ENCODE measurements around the gene C10orf105.

C10orf105 gene

DNA sequence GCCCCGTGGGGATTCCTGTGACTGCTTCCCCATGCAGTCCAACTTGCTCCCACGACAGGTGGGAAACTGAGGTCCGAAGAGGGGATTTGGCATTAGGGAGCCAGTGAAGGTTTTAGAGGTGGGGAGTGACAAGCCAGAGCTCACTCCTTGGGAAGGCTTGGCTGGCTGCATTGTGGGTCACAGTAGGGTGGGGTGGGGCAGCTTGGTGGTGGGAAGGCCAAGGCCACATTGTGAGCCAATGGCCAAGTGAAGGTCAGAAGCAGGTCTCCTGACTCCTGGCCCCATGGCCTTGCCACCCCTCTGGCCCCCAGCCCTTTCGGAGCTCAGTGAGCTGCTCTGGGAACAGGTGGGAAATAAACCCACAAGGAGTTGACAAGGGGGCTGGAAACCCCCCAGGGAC lies 2.5 kb downstream of the C10orf105 start:
- Histone ChIP-seq H3K27ac (ENCODE audit: extremely low read depth, low read depth, low read length) (no peak overlapping the region), H3K4me1 (ENCODE audit: control insufficient read depth, insufficient read depth, low read length) (no peaks in the 10 kb centered on the region), H3K36me3 (ENCODE audit: control insufficient read depth in 2 of 2, insufficient read depth in 1 of 2, low read length in 2 of 2) (no peaks in the 10 kb centered on the region), H3K4me3 (ENCODE audit: low read depth, low read length) (no peak overlapping the region), H3K9me3 (ENCODE audit: control insufficient read depth, insufficient read depth, low read depth, low read length) (no peaks in the 10 kb centered on the region)
- TF ChIP-seq, protein P1, sequence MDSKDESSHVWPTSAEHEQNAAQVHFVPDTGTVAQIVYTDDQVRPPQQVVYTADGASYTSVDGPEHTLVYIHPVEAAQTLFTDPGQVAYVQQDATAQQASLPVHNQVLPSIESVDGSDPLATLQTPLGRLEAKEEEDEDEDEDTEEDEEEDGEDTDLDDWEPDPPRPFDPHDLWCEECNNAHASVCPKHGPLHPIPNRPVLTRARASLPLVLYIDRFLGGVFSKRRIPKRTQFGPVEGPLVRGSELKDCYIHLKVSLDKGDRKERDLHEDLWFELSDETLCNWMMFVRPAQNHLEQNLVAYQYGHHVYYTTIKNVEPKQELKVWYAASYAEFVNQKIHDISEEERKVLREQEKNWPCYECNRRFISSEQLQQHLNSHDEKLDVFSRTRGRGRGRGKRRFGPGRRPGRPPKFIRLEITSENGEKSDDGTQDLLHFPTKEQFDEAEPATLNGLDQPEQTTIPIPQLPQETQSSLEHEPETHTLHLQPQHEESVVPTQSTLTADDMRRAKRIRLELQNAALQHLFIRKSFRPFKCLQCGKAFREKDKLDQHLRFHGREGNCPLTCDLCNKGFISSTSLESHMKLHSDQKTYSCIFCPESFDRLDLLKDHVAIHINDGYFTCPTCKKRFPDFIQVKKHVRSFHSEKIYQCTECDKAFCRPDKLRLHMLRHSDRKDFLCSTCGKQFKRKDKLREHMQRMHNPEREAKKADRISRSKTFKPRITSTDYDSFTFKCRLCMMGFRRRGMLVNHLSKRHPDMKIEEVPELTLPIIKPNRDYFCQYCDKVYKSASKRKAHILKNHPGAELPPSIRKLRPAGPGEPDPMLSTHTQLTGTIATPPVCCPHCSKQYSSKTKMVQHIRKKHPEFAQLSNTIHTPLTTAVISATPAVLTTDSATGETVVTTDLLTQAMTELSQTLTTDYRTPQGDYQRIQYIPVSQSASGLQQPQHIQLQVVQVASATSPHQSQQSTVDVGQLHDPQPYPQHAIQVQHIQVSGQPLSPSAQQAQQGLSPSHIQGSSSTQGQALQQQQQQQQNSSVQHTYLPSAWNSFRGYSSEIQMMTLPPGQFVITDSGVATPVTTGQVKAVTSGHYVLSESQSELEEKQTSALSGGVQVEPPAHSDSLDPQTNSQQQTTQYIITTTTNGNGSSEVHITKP (tag by site-specific recombination; IDR thresholded peaks at IDR 0.05): no peak
- no peak for TF ChIP-seq ZNF549 (tag by site-specific recombination; IDR thresholded peaks at IDR 0.05)
- no peak for TF ChIP-seq ZNF677 (tag by site-specific recombination; IDR thresholded peaks at IDR 0.05)
- TF ChIP-seq ZNF16 (tag by site-specific recombination; IDR thresholded peaks at IDR 0.05; ENCODE audit: low read depth): peak; percentile 64; the same call in 1 of the 2 replicates
- no peak for TF ChIP-seq ZNF629 (tag by site-specific recombination; IDR thresholded peaks at IDR 0.05)
- CTCF ChIA-PET: interaction anchor here (0.9 to 1.2 kb wide), 3 partner anchors 9 to 231 kb away, joined by 3 to 5 read pairs (median 4); no protein-coding TSS in a partner anchor
- POLR2A ChIA-PET: no interaction called here

GRCh38 chr10:71716426-71716825 lies 3.2 kb downstream of the C10orf105 start:
- ChIA-PET POLR2A (no interaction called here), CTCF (interaction anchor here (0.6 to 1.5 kb wide), 7 partner anchors 8 to 402 kb away, joined by 3 to 6 read pairs (median 3); no protein-coding TSS in a partner anchor)
- Histone ChIP-seq H3K4me3 (ENCODE audit: low read depth, low read length) (no peak overlapping the region), H3K27ac (ENCODE audit: extremely low read depth, low read depth, low read length) (no peak overlapping the region), H3K9me3 (ENCODE audit: control insufficient read depth, insufficient read depth, low read depth, low read length) (no peaks in the 10 kb centered on the region), H3K4me1 (ENCODE audit: control insufficient read depth, insufficient read depth, low read length) (no peaks in the 10 kb centered on the region), H3K36me3 (ENCODE audit: control insufficient read depth in 2 of 2, insufficient read depth in 1 of 2, low read length in 2 of 2) (no peaks in the 10 kb centered on the region)
- no peak for TF ChIP-seq ZNF561 (tag by site-specific recombination; IDR thresholded peaks at IDR 0.05; ENCODE audit: borderline replicate concordance)
- no peak for TF ChIP-seq SCRT1 (tag by site-specific recombination; IDR thresholded peaks at IDR 0.05; ENCODE audit: borderline replicate concordance)
- TF ChIP-seq ZNF776 (tag by site-specific recombination; IDR thresholded peaks at IDR 0.05; ENCODE audit: borderline replicate concordance): no peak
- TF ChIP-seq ZNF335 (tag by site-specific recombination; conservative IDR thresholded peaks at IDR 0.05): no peak
- no peak for TF ChIP-seq ZNF169 (tag by site-specific recombination; IDR thresholded peaks at IDR 0.05)
- no peak for TF ChIP-seq ZBTB6 (tag by site-specific recombination; IDR thresholded peaks at IDR 0.05)
- TF ChIP-seq ZNF354C (tag by site-specific recombination; IDR thresholded peaks at IDR 0.05; ENCODE audit: borderline replicate concordance, low read depth): no peak
- TF ChIP-seq BCL6B (tag by site-specific recombination; IDR thresholded peaks at IDR 0.05): no peak
- TF ChIP-seq, protein P2, sequence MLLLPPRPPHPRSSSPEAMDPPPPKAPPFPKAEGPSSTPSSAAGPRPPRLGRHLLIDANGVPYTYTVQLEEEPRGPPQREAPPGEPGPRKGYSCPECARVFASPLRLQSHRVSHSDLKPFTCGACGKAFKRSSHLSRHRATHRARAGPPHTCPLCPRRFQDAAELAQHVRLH (tag by site-specific recombination; IDR thresholded peaks at IDR 0.05): no peak
- TF ChIP-seq, protein P3, sequence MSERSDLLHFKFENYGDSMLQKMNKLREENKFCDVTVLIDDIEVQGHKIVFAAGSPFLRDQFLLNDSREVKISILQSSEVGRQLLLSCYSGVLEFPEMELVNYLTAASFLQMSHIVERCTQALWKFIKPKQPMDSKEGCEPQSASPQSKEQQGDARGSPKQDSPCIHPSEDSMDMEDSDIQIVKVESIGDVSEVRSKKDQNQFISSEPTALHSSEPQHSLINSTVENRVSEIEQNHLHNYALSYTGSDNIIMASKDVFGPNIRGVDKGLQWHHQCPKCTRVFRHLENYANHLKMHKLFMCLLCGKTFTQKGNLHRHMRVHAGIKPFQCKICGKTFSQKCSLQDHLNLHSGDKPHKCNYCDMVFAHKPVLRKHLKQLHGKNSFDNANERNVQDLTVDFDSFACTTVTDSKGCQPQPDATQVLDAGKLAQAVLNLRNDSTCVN (tag by site-specific recombination; optimal IDR thresholded peaks at IDR 0.05): no peak
- TF ChIP-seq, protein P4, sequence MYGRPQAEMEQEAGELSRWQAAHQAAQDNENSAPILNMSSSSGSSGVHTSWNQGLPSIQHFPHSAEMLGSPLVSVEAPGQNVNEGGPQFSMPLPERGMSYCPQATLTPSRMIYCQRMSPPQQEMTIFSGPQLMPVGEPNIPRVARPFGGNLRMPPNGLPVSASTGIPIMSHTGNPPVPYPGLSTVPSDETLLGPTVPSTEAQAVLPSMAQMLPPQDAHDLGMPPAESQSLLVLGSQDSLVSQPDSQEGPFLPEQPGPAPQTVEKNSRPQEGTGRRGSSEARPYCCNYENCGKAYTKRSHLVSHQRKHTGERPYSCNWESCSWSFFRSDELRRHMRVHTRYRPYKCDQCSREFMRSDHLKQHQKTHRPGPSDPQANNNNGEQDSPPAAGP (tag by site-specific recombination; IDR thresholded peaks at IDR 0.05): no peak
- TF ChIP-seq, protein P5, sequence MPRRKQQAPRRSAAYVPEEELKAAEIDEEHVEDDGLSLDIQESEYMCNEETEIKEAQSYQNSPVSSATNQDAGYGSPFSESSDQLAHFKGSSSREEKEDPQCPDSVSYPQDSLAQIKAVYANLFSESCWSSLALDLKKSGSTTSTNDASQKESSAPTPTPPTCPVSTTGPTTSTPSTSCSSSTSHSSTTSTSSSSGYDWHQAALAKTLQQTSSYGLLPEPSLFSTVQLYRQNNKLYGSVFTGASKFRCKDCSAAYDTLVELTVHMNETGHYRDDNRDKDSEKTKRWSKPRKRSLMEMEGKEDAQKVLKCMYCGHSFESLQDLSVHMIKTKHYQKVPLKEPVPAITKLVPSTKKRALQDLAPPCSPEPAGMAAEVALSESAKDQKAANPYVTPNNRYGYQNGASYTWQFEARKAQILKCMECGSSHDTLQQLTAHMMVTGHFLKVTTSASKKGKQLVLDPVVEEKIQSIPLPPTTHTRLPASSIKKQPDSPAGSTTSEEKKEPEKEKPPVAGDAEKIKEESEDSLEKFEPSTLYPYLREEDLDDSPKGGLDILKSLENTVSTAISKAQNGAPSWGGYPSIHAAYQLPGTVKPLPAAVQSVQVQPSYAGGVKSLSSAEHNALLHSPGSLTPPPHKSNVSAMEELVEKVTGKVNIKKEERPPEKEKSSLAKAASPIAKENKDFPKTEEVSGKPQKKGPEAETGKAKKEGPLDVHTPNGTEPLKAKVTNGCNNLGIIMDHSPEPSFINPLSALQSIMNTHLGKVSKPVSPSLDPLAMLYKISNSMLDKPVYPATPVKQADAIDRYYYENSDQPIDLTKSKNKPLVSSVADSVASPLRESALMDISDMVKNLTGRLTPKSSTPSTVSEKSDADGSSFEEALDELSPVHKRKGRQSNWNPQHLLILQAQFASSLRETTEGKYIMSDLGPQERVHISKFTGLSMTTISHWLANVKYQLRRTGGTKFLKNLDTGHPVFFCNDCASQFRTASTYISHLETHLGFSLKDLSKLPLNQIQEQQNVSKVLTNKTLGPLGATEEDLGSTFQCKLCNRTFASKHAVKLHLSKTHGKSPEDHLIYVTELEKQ (tag by site-specific recombination; IDR thresholded peaks at IDR 0.05; ENCODE audit: borderline replicate concordance): no peak
- TF ChIP-seq ZNF76 (tag by site-specific recombination; IDR thresholded peaks at IDR 0.05; ENCODE audit: borderline replicate concordance, low read depth): no peak
- TF ChIP-seq, protein P6, sequence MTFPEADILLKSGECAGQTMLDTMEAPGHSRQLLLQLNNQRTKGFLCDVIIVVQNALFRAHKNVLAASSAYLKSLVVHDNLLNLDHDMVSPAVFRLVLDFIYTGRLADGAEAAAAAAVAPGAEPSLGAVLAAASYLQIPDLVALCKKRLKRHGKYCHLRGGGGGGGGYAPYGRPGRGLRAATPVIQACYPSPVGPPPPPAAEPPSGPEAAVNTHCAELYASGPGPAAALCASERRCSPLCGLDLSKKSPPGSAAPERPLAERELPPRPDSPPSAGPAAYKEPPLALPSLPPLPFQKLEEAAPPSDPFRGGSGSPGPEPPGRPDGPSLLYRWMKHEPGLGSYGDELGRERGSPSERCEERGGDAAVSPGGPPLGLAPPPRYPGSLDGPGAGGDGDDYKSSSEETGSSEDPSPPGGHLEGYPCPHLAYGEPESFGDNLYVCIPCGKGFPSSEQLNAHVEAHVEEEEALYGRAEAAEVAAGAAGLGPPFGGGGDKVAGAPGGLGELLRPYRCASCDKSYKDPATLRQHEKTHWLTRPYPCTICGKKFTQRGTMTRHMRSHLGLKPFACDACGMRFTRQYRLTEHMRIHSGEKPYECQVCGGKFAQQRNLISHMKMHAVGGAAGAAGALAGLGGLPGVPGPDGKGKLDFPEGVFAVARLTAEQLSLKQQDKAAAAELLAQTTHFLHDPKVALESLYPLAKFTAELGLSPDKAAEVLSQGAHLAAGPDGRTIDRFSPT (tag by site-specific recombination; IDR thresholded peaks at IDR 0.05): no peak
